Measurements from ENCODE around the gene BYSL.

Gene BYSL, protein sequence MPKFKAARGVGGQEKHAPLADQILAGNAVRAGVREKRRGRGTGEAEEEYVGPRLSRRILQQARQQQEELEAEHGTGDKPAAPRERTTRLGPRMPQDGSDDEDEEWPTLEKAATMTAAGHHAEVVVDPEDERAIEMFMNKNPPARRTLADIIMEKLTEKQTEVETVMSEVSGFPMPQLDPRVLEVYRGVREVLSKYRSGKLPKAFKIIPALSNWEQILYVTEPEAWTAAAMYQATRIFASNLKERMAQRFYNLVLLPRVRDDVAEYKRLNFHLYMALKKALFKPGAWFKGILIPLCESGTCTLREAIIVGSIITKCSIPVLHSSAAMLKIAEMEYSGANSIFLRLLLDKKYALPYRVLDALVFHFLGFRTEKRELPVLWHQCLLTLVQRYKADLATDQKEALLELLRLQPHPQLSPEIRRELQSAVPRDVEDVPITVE

DNA sequence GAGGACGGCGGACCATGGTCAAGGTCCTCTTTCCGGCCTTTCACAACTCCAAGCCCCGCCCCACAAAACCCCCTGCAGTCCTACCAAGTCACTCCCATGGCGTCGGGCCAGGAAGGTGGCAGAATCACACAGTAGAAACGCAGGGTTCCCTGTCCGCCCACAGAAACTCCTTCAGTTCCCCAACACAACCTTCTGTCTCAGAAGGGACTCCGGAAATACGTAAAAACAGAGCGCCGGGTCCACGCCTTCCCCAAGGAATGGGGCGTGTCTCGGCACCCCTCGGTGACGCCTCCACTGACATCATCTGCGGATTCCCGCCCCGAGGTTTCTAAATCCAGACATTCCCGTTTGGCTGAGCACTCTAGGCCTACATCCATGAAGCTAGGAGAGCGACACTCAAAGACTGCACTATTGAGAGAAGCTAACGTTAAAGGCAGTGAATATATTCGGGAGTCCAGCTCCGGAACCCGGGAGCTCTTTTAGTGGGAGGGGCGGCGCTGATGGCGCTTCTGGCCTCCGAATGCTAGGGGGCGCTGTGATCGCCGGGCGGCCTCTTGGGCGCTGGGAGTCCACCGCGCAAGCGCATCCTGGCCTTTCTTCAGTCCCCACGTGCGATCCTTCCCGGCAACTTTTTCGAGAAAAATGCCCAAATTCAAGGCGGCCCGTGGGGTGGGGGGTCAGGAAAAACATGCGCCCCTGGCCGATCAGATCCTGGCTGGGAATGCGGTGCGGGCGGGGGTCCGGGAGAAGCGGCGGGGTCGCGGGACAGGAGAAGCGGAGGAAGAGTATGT, at the start of gene BYSL, which contains the start of gene MED20:
BYSL (plus strand) TSS at position 579 of the 791 bp plus-strand sequence; CDS start at position 643, 64 bp downstream.
MED20 (minus strand) TSS at position 219 of the 791 bp plus-strand sequence; CDS start at position 98, 121 bp downstream.
- H3K4me3 ChIP-seq (replicated peaks; ENCODE audit: low read depth, low read length), result peak within 1 kb of the TSS; percentile 64
- peak; percentile 90 for TF ChIP-seq CTCF (IDR thresholded peaks at IDR 0.05; ENCODE audit: low read depth, low read length, missing control alignments)
- DNase-seq (ENCODE audit: extremely low read depth, low read depth), result peak; percentile 90

DNA sequence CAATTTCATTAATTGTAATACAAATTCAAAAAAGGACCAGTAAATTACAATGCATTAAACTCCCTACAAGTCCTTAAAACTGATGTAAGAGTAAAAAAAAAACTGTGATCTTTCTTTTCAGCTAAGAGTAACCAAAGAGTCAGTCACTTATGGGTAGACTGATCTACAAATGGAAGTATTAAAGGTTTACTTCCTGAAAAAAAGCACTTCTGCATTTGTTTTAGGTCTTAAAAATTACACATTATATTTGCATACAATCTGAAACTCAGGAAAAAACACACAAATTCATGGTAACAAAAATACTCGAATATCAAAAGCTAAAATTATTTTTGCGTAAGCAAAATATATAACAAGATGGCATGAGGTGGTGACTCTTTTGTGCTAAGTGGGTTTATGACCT, 49.6 kb upstream of the BYSL start:
- DNase-seq (ENCODE audit: extremely low read depth, low read depth), result no peak
- no peak overlapping the region for H3K4me3 ChIP-seq (replicated peaks; ENCODE audit: low read depth, low read length)
- TF ChIP-seq CTCF (IDR thresholded peaks at IDR 0.05; ENCODE audit: low read depth, low read length, missing control alignments), result no peak

- DNase-seq (ENCODE audit: extremely low read depth, low read depth), result no peak
- no peak overlapping the region for H3K4me3 ChIP-seq (replicated peaks; ENCODE audit: low read depth, low read length)
- no peak for TF ChIP-seq CTCF (IDR thresholded peaks at IDR 0.05; ENCODE audit: low read depth, low read length, missing control alignments)
Measured at GRCh38 chr6:41872147-41872546, 49.2 kb upstream of the BYSL start.

- no peak for TF ChIP-seq CTCF (IDR thresholded peaks at IDR 0.05; ENCODE audit: low read depth, low read length, missing control alignments)
- H3K4me3 ChIP-seq (replicated peaks; ENCODE audit: low read depth, low read length), result no peak overlapping the region
- no peak for DNase-seq (ENCODE audit: extremely low read depth, low read depth)
Measured at GRCh38 chr6:41874741-41875140, 46.6 kb upstream of the BYSL start.

- H3K4me3 ChIP-seq (replicated peaks; ENCODE audit: low read depth, low read length), result no peak overlapping the region
- TF ChIP-seq CTCF (IDR thresholded peaks at IDR 0.05; ENCODE audit: low read depth, low read length, missing control alignments), result no peak
- DNase-seq (ENCODE audit: extremely low read depth, low read depth), result no peak
Measured at GRCh38 chr6:41877051-41877680, 44.1 kb upstream of the BYSL start.

- no peak for TF ChIP-seq CTCF (IDR thresholded peaks at IDR 0.05; ENCODE audit: low read depth, low read length, missing control alignments)
- DNase-seq (ENCODE audit: extremely low read depth, low read depth), result no peak
- no peak overlapping the region for H3K4me3 ChIP-seq (replicated peaks; ENCODE audit: low read depth, low read length)
Measured at GRCh38 chr6:41878246-41878645, 43.1 kb upstream of the BYSL start.
